Measurements from ENCODE around the gene SMIM24.

DNA sequence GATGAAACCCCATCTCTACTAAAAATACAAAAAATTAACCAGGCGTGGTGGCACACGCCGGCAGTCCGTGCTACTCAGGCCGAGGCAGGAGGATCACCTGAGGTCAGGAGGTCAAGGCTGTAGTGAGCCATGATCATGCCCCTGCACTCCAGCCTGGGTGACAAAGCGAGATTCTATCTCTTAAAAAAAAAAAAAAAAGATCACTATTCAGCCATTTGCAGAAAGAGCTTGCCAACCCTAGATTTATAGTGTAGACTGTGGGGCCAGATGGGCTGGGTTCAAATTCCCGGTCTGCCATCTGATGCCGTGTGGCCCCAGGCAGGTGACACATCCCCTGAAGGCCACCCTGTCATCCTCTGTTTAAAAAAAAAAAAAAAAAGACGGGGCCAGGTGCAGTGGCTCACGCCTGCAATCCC is 28.9 kb downstream of the SMIM24 start:
- TF ChIP-seq CTCF (IDR thresholded peaks at IDR 0.05) (no peak), POLR2A (IDR thresholded peaks at IDR 0.05) (no peak)

Measured in heart left ventricle (tissue), 13 donors.